CD4-positive, alpha-beta T cell (primary cell): ENCODE results near the gene PROB1. TPM values are rescaled to one million over a fixed set of nuclear protein-coding genes. Genes with fewer than 3 reads are reported as not detected.
"Not testable (repeated sequence)": the region's sequence is repeated elsewhere in the genome, so short reads cannot be mapped to it uniquely, and the experiment has no call there.

Experiments
- ATAC-seq: fragments of 200-7000 bp; cut with Tn5 transposase; one replicate; pipeline ENCODE4 v1.10.0; 2022; ENCODE audit warnings: mild to moderate bottlenecking; ENCODE audit not compliant: poor library complexity
- CTCF ChIA-PET: fragments of 350-600 bp; sonication (Branson Sonifier 250); formaldehyde crosslinking; loops from one replicate; lab custom pipeline; 2021; ENCODE audit warnings: antibody characterized with exemption, inconsistent platforms; lab: Charles Lee
- POLR2A ChIA-PET: fragments of 350-600 bp; sonication (Branson Sonifier 250); formaldehyde crosslinking; loops from one replicate; lab custom pipeline; 2021; ENCODE audit warnings: antibody characterized with exemption, inconsistent platforms; lab: Charles Lee
- DNase-seq, 14 experiments: peaks; one replicate each; pipeline ENCODE4 v3.0.0-alpha.2; 2013 to 2020; ENCODE audit warnings: mixed read lengths in 2 of 14
- H3K27ac ChIP-seq, 2 donors: one replicate each; pipeline versions ENCODE4 v1.5.1 to v1.7.0; 2013; ENCODE audit warnings: low read length in 2 of 2, low read depth in 1 of 2, mild to moderate bottlenecking in 1 of 2
- H3K27me3 ChIP-seq, 2 experiments: 1 replicate in 1 of 2; 2 replicates in 1 of 2; pipeline versions ENCODE4 v1.6.1 to v1.7.0; 2013; ENCODE audit warnings: low read length in 2 of 2, control low read depth in 1 of 2, mild to moderate bottlenecking in 1 of 2, moderate library complexity in 1 of 2; ENCODE audit not compliant: insufficient read depth in 2 of 2, control insufficient read depth in 1 of 2
- H3K36me3 ChIP-seq: one replicate; pipeline ENCODE4 v1.6.1; 2013; ENCODE audit warnings: low read length, control low read depth; ENCODE audit not compliant: insufficient read depth
- H3K4me1 ChIP-seq: one replicate; pipeline ENCODE4 v1.6.1; 2013; ENCODE audit warnings: low read length, control low read depth; ENCODE audit not compliant: insufficient read depth
- H3K4me3 ChIP-seq: one replicate; pipeline ENCODE4 v1.5.1; 2013; ENCODE audit warnings: mild to moderate bottlenecking, low read length, moderate library complexity
- H3K9me3 ChIP-seq, 2 experiments: 1 replicate in 1 of 2; 2 replicates in 1 of 2; pipeline versions ENCODE4 v1.6.1 to v1.7.0; 2013; ENCODE audit warnings: low read length in 2 of 2, mild to moderate bottlenecking in 2 of 2, control low read depth in 1 of 2, moderate library complexity in 1 of 2; ENCODE audit not compliant: control insufficient read depth in 1 of 2, insufficient read depth in 1 of 2
- H3K27ac Mint-ChIP-seq: one replicate; pipeline ENCODE4 v1.8.0; 2020; ENCODE audit warnings: mixed read lengths
- H3K27me3 Mint-ChIP-seq: one replicate; pipeline ENCODE4 v1.8.0; 2021; ENCODE audit warnings: mixed read lengths
- H3K36me3 Mint-ChIP-seq: one replicate; pipeline ENCODE4 v1.8.0; 2021; ENCODE audit warnings: low read depth, mixed read lengths
- H3K4me1 Mint-ChIP-seq: one replicate; pipeline ENCODE4 v1.8.0; 2021; ENCODE audit warnings: low read depth, mixed read lengths
- H3K4me3 Mint-ChIP-seq: one replicate; pipeline ENCODE4 v1.8.0; 2020; ENCODE audit warnings: mild to moderate bottlenecking, mixed read lengths
- H3K9me3 Mint-ChIP-seq: one replicate; pipeline ENCODE4 v1.8.0; 2020; ENCODE audit warnings: mixed read lengths
- CTCF ChIP-seq: fragments of 200-600 bp; IDR thresholded peaks from one replicate; pipeline ENCODE4 v1.8.0; 2022; ENCODE audit warnings: antibody characterized with exemption, mild to moderate bottlenecking
- intact Hi-C, 2 experiments: fragments of 100-400 bp; cut with DNase I in 1 of 2; cut with micrococcal nuclease in 1 of 2; formaldehyde crosslinking; loops; one replicate each; pipeline versions ENCODE4 v1.15.1 to v1.9.0; 2023 to 2025; cut with DNase I, micrococcal nuclease
- total RNA-seq, 174 experiments: library from RNA in 2 of 174; stranded (reverse) in 2 of 174; gene quantifications; one replicate each; pipeline ENCODE4 v1.2.3 and lab custom pipeline; 2021 to 2026

PROB1 gene
- total RNA-seq, 2 experiments from 2014 or later, result 0.25 to 0.41 TPM

GRCh38 chr5:139361835-139362429 lies 33.0 kb downstream of the PROB1 start:
- ChIA-PET POLR2A (interaction anchor here (0.6 to 2.4 kb wide), 3 partner anchors 19 to 98 kb away, joined by 3 to 10 read pairs (median 4); partner anchors contain the start of gene PAIP2), CTCF (interaction anchor here (0.9 kb wide), 1 partner anchor 11 kb away, joined by 3 read pairs; no protein-coding TSS in a partner anchor)
- peaks cover 45% of the 10 kb centered on the region for H3K36me3 ChIP-seq
- H3K4me3 ChIP-seq, result no peak overlapping the region
- Mint-ChIP-seq H3K27ac (no peak overlapping the region), H3K27me3 (no peaks in the 10 kb centered on the region), H3K4me1 (peaks cover 29% of the 10 kb centered on the region), H3K9me3 (no peaks in the 10 kb centered on the region), H3K4me3 (no peak overlapping the region), H3K36me3 (peaks cover 70% of the 10 kb centered on the region)
- peaks cover 6% of the 10 kb centered on the region for H3K4me1 ChIP-seq
- no peak for TF ChIP-seq CTCF
- no peak overlapping the region for H3K27ac ChIP-seq
- H3K9me3 ChIP-seq, result no peaks in the 10 kb centered on the region
- ATAC-seq, result no peak
- H3K27me3 ChIP-seq, result no peaks in the 10 kb centered on the region
- intact Hi-C loops, result no loop called here
- DNase-seq, result no peak

GRCh38 chr5:139360384-139360783 lies 34.5 kb downstream of the PROB1 start:
- no peak for TF ChIP-seq CTCF
- Mint-ChIP-seq H3K4me3 (no peak overlapping the region), H3K27ac (no peak overlapping the region), H3K36me3 (peaks cover 64% of the 10 kb centered on the region), H3K27me3 (no peaks in the 10 kb centered on the region), H3K9me3 (no peaks in the 10 kb centered on the region), H3K4me1 (peaks cover 37% of the 10 kb centered on the region)
- Histone ChIP-seq H3K9me3 (no peaks in the 10 kb centered on the region), H3K27ac (no peak overlapping the region), H3K27me3 (no peaks in the 10 kb centered on the region), H3K4me1 (peaks cover 11% of the 10 kb centered on the region), H3K4me3 (no peak overlapping the region), H3K36me3 (peaks cover 30% of the 10 kb centered on the region)
- ATAC-seq, result no peak
- intact Hi-C loops, result no loop called here
- CTCF ChIA-PET, result interaction anchor here (1.2 kb wide), 1 partner anchor 18 kb away, joined by 4 read pairs; the partner anchor contains the start of gene PAIP2
- DNase-seq, result no peak
- POLR2A ChIA-PET, result no interaction called here

GRCh38 chr5:139358064-139358463 lies 36.8 kb downstream of the PROB1 start:
- no peak overlapping the region for H3K4me3 Mint-ChIP-seq
- CTCF ChIA-PET, result interaction anchor here (0.6 kb wide), 1 partner anchor 1148 kb away, joined by 3 read pairs; no protein-coding TSS in a partner anchor
- TF ChIP-seq CTCF, result no peak
- Histone ChIP-seq H3K9me3 (no peaks in the 10 kb centered on the region), H3K27me3 (no peaks in the 10 kb centered on the region), H3K4me1 (peaks cover 11% of the 10 kb centered on the region), H3K4me3 (no peak overlapping the region), H3K36me3 (peaks cover 14% of the 10 kb centered on the region), H3K27ac (no peak overlapping the region)
- H3K36me3 Mint-ChIP-seq, result peaks cover 60% of the 10 kb centered on the region
- ATAC-seq (no peak), DNase-seq (no peak)
- peaks cover 48% of the 10 kb centered on the region for H3K4me1 Mint-ChIP-seq
- no peaks in the 10 kb centered on the region for H3K9me3 Mint-ChIP-seq
- POLR2A ChIA-PET, result interaction anchor here (1.7 kb wide), 1 partner anchor 16 kb away, joined by 9 read pairs; the partner anchor contains the start of gene PAIP2
- intact Hi-C loops, result no loop called here
- H3K27me3 Mint-ChIP-seq, result no peaks in the 10 kb centered on the region
- no peak overlapping the region for H3K27ac Mint-ChIP-seq

GRCh38 chr5:139355900-139356299 lies 39.0 kb downstream of the PROB1 start:
- Histone ChIP-seq H3K36me3 (peaks cover 19% of the 10 kb centered on the region), H3K4me1 (peaks cover 13% of the 10 kb centered on the region)
- peaks cover 65% of the 10 kb centered on the region for H3K36me3 Mint-ChIP-seq
- H3K27ac Mint-ChIP-seq, H3K27me3 Mint-ChIP-seq, H3K27me3 ChIP-seq, DNase-seq, ATAC-seq, intact Hi-C loops, H3K4me3 ChIP-seq, H3K9me3 ChIP-seq, H3K9me3 Mint-ChIP-seq, H3K27ac ChIP-seq, CTCF ChIA-PET, H3K4me3 Mint-ChIP-seq: not testable (repeated sequence)
- POLR2A ChIA-PET, result interaction anchor here (0.6 kb wide), 1 partner anchor 32 kb away, joined by 3 read pairs; no protein-coding TSS in a partner anchor
- peaks cover 59% of the 10 kb centered on the region for H3K4me1 Mint-ChIP-seq
